K562 (cell line): ENCODE results near the gene SHISA5. TPM values are rescaled to one million over a fixed set of nuclear protein-coding genes. Genes with fewer than 3 reads are reported as not detected.

Experiments used
- ATAC-seq: fragments of 200-7000 bp; cut with Tn5 transposase; 3 replicates; pipeline ENCODE4 v1.9.1; 2020; ENCODE audit warnings: moderate library complexity
- BruUV-seq: library from RNA; stranded (reverse); fragments of 400-500 nt; replicated peaks from 2 replicates; lab custom pipeline; 2021; lab: Mats Ljungman, UMichigan
- CTCF ChIA-PET: fragments of 300-600 bp; formaldehyde crosslinking; extraction: SDS; loops from one replicate; lab custom pipeline; 2021; ENCODE audit warnings: low intra/inter-chr PET ratio; lab: Yijun Ruan, JAX
- POLR2A ChIA-PET: fragments of 300-600, 350-650 bp; sonication (Branson Sonifier 250); formaldehyde crosslinking; extraction: SDS; loops from one replicate; lab custom pipeline; 2021; ENCODE audit warnings: antibody characterized with exemption, inconsistent platforms; lab: Yijun Ruan, JAX
- DNase-seq, 4 experiments: peaks; one replicate each; pipeline versions ENCODE4 v3.0.0 to v3.0.0-alpha.2; 2011 to 2018; ENCODE audit warnings: low spot score in 3 of 4, mixed read lengths in 3 of 4; ENCODE audit errors: extremely low read depth in 1 of 4
- FAIRE-seq: peaks from 2 replicates; lab custom pipeline; 2011; peaks lifted over from hg19 to GRCh38; lab: Jason Lieb, UNC
- H2AFZ ChIP-seq: 2 replicates; pipeline ENCODE4 v1.6.0; 2011; ENCODE audit warnings: low read depth, low read length, control low read depth, inconsistent platforms
- H3K27ac ChIP-seq: fragments of 200-600 bp; 3 replicates; pipeline ENCODE4 v1.8.0; 2011; ENCODE audit warnings: low read depth, mild to moderate bottlenecking, control low read depth, inconsistent platforms, low read length, moderate library complexity, mixed read lengths; ENCODE audit errors: extremely low read depth
- H3K27me3 ChIP-seq, 2 experiments: fragments of 300-600 bp in 1 of 2; 2 replicates in 1 of 2; 3 replicates in 1 of 2; pipeline versions ENCODE4 v1.6.0 to v1.8.0; 2011; ENCODE audit warnings: inconsistent platforms in 2 of 2, low read length in 2 of 2, mild to moderate bottlenecking in 1 of 2, mixed read lengths in 1 of 2, moderate library complexity in 1 of 2; ENCODE audit not compliant: control insufficient read depth in 2 of 2, insufficient read depth in 2 of 2
- H3K36me3 ChIP-seq: fragments of 300-600 bp; 3 replicates; pipeline ENCODE4 v1.8.0; 2011; ENCODE audit warnings: mild to moderate bottlenecking, low read length, inconsistent platforms; ENCODE audit not compliant: control insufficient read depth, insufficient read depth
- H3K4me1 ChIP-seq, 2 experiments: fragments of 200-600 bp in 1 of 2; replicated peaks in 1 of 2; 2 replicates in 1 of 2; 3 replicates in 1 of 2; pipeline versions ENCODE4 v1.5.1 to v1.8.0; 2011; ENCODE audit warnings: inconsistent platforms in 2 of 2, low read length in 2 of 2, mild to moderate bottlenecking in 1 of 2, mixed read lengths in 1 of 2, moderate library complexity in 1 of 2; ENCODE audit not compliant: control insufficient read depth in 2 of 2, insufficient read depth in 2 of 2
- H3K4me2 ChIP-seq: 2 replicates; pipeline ENCODE4 v1.6.1; 2011; ENCODE audit warnings: low read length, control low read depth, inconsistent platforms, mixed read lengths; ENCODE audit not compliant: insufficient read depth
- H3K4me3 ChIP-seq: fragments of 200-600 bp; sonication (generic), shearing (Covaris generic); 2 replicates; pipeline ENCODE4 v1.5.1; 2016; ENCODE audit warnings: control low read depth, inconsistent platforms
- H3K79me2 ChIP-seq: fragments of 200-600 bp; 3 replicates; pipeline ENCODE4 v1.8.0; 2011; ENCODE audit warnings: low read length, inconsistent platforms; ENCODE audit not compliant: control insufficient read depth, insufficient read depth
- H3K9ac ChIP-seq, 2 experiments: 2 replicates each; pipeline versions ENCODE4 v1.6.0 to v1.6.1; 2011; ENCODE audit warnings: low read depth in 2 of 2, low read length in 2 of 2, control low read depth in 1 of 2, inconsistent platforms in 1 of 2, mild to moderate bottlenecking in 1 of 2, mixed read lengths in 1 of 2; ENCODE audit not compliant: insufficient read depth in 1 of 2
- H3K9me1 ChIP-seq: one replicate; pipeline ENCODE4 v1.6.0; 2011; ENCODE audit warnings: inconsistent platforms, mild to moderate bottlenecking, low read length, moderate library complexity; ENCODE audit not compliant: control insufficient read depth, insufficient read depth
- H3K9me3 ChIP-seq: replicated peaks from 2 replicates; pipeline ENCODE4 v1.5.1; 2011; ENCODE audit warnings: low read depth, low read length, inconsistent platforms; ENCODE audit not compliant: control insufficient read depth, insufficient read depth
- H4K20me1 ChIP-seq: replicated peaks from 2 replicates; pipeline ENCODE4 v1.6.1; 2011; ENCODE audit warnings: low read length, inconsistent platforms, mixed read lengths; ENCODE audit not compliant: control insufficient read depth, insufficient read depth
- CBX2 ChIP-seq: fragments of 200-600 bp; sonication (generic); IDR thresholded peaks from one replicate; pipeline ENCODE4 v1.6.1; 2012; ENCODE audit warnings: mild to moderate bottlenecking, low read length, inconsistent platforms; ENCODE audit not compliant: insufficient read depth, poor library complexity, severe bottlenecking
- KLF1 ChIP-seq: fragments of 450-650 bp; IDR thresholded peaks from 2 replicates; pipeline ENCODE4 v1.6.1; 2016; ENCODE audit warnings: missing genetic modification characterization, missing compliant biosample characterization
- RBM25 ChIP-seq: fragments of 200-400 bp; formaldehyde crosslinking; IDR thresholded peaks from 2 replicates; pipeline ENCODE4 v1.6.1; 2018; ENCODE audit warnings: low read length, low read depth, moderate library complexity; ENCODE audit not compliant: severe bottlenecking
- SNRNP70 ChIP-seq: fragments of 200-400 bp; formaldehyde crosslinking; optimal IDR thresholded peaks from 2 replicates; pipeline ENCODE3; 2017; ENCODE audit warnings: low read depth, low read length
- ZNF121 ChIP-seq: sonication (generic); formaldehyde crosslinking; conservative IDR thresholded peaks from 2 replicates; pipeline ENCODE4 v1.8.0; 2022; ENCODE audit warnings: missing genetic modification reagents
- WGBS: fragments of 100-300 bp; shearing (Covaris generic); methylation state at CpG from one replicate; pipeline ENCODE4 v1.1.6; 2016; ENCODE audit warnings: low coverage, mixed read lengths; ENCODE audit not compliant: insufficient coverage; ENCODE audit errors: missing lambda C conversion rate; 5-methylcytosine and 5-hydroxymethylcytosine counted together
- in situ Hi-C: fragments of 300-500 bp; cut with MboI; formaldehyde crosslinking; loops from 4 replicates; pipeline ENCODE4 v1.15.0; 2018; ENCODE audit warnings: inconsistent platforms, mixed read lengths
- intact Hi-C: fragments of 100-400 bp; cut with micrococcal nuclease; formaldehyde crosslinking; loops from 2 replicates; pipeline ENCODE4 v1.14.2; 2022
- polyA plus RNA-seq, 8 experiments: library from polyadenylated mRNA; depleted of rRNA in 4 of 8; stranded (reverse) in 5 of 8; unstranded in 3 of 8; fragments of >200 nt; fragmentation: Nextera tagmentation in 2 of 8; fragmentation: Illumina TruSeq in 1 of 8; extraction: Ambion mirVana in 2 of 8; extraction: Trizol in 1 of 8; gene quantifications; 2 replicates each; pipeline versions ENCODE4 v1.2.1 to v1.2.3, GENCODE V29; 2011 to 2014; ENCODE audit warnings: inconsistent platforms in 1 of 8, missing spikeins in 1 of 8
- total RNA-seq, 7 experiments: library from RNA; depleted of rRNA in 6 of 7; stranded (reverse); fragments of >200 nt in 6 of 7; fragmentation: Illumina TruSeq in 2 of 7; extraction: Trizol in 2 of 7; gene quantifications; 2 replicates each; pipeline versions ENCODE4 v1.2.1 to v1.2.3, GENCODE V29; 2011 to 2021; ENCODE audit warnings: low replicate concordance in 1 of 7
- TF ChIP-seq, protein P1 (sequence below), 2 experiments: fragments of 250-450 bp in 1 of 2; fragments of 450-650 bp in 1 of 2; sonication (Bioruptor Pico) in 1 of 2; IDR thresholded peaks; 2 replicates each; pipeline versions ENCODE4 v1.6.1 to v1.8.0; 2016 to 2021; ENCODE audit warnings: mild to moderate bottlenecking in 2 of 2, moderate library complexity in 2 of 2, missing compliant biosample characterization in 1 of 2, missing genetic modification characterization in 1 of 2
- TF ChIP-seq, protein P2 (sequence below): fragments of 450-650 bp; formaldehyde crosslinking; IDR thresholded peaks from 2 replicates; pipeline ENCODE4 v1.4.0; 2020; ENCODE audit warnings: mild to moderate bottlenecking, moderate library complexity
- TF ChIP-seq, protein P3 (sequence below): sonication (generic); formaldehyde crosslinking; IDR thresholded peaks from 2 replicates; pipeline ENCODE4 v1.8.0; 2023; ENCODE audit warnings: mild to moderate bottlenecking, missing genetic modification reagents
- TF ChIP-seq, protein P4 (sequence below): sonication (generic); formaldehyde crosslinking; IDR thresholded peaks from 2 replicates; pipeline ENCODE4 v1.8.0; 2022; ENCODE audit warnings: mild to moderate bottlenecking, missing genetic modification reagents
- TF ChIP-seq, protein P5 (sequence below): fragments of 250-450 bp; sonication (Bioruptor Pico); IDR thresholded peaks from 2 replicates; pipeline ENCODE4 v1.8.0; 2022; ENCODE audit warnings: inconsistent platforms, mild to moderate bottlenecking, moderate library complexity, borderline replicate concordance
- TF ChIP-seq, protein P6 (sequence below): fragments of 450-650 bp; IDR thresholded peaks from 2 replicates; pipeline ENCODE4 v1.6.1; 2016; ENCODE audit warnings: missing biosample characterization, missing genetic modification characterization

Gene SHISA5
- total and polyA plus RNA-seq, 9 of the 15 experiments (the other 6 are each of a cell fraction or from before 2014, with no cell fraction given): 8.4 to 85.8 (median 56.1) TPM

DNA sequence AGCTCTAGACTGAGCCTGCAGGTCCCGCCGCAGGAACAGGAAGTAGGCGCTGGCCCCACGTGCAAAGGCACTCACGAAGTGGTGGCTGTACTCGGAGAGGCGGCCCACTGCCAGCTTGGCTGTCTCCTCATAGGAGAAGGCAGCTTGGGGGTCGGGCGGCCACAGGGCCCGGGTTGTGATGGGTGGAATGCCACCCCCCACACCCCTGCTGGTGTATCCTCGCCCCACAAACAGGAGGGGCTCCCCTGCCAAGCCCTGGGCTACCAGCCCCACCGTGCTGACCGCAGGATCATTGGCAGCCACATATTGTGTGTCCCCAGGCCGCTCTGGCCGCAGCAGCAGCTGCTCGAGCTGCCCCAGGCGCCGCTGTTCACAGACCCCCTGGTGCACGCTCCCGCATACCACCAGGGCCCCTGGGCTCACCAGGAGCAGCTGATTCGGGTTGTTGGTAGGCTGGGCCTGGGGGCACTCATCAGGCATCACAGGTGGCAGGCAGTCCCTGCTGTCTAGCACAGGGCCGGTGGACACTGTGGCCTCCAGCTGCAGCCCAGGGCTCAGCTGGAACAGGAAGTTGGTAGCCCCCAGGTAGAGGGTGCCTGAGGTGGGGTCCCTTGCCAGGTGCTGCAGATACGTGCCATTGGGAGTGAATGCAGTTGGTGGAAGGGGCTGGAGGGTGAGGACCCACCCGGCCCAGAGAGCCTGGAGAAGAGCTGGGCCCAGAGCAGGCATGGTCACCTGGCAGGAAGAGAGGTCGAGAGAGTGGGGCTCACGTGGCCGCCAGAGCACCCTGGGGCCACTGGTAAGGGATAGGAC, 79.9 kb downstream of the SHISA5 start:
- Histone ChIP-seq H3K36me3 (no peaks in the 10 kb centered on the region), H3K4me3 (no peak overlapping the region), H3K9ac (no peak overlapping the region), H3K9me1 (no peaks in the 10 kb centered on the region), H3K9me3 (no peaks in the 10 kb centered on the region), H3K79me2 (no peaks in the 10 kb centered on the region; the same call in 2 of the 3 replicates), H3K27ac (no peak overlapping the region), H3K4me1 (peaks cover 0 to 34% of the 10 kb centered on the region in 2 experiments; a peak in 2 of 5 replicates), H2AFZ (no peak overlapping the region), H3K27me3 (no peaks in the 10 kb centered on the region), H3K4me2 (no peak overlapping the region), H4K20me1 (no peaks in the 10 kb centered on the region)
- WGBS: 78% methylated on average over 13 of the region's 27 CpGs
- POLR2A ChIA-PET: interaction anchor here (0.9 to 1.4 kb wide), 2 partner anchors 12 to 22 kb away, joined by 3 to 4 read pairs; partner anchors contain the start of gene ATRIP
- intact Hi-C loops: no loop called here
- DNase-seq: no peak
- in situ Hi-C loops: no loop called here
- no TSS peak for BruUV-seq
- ATAC-seq: no peak
- FAIRE-seq: no peak
- CTCF ChIA-PET: no interaction called here
- TF ChIP-seq, protein P1, sequence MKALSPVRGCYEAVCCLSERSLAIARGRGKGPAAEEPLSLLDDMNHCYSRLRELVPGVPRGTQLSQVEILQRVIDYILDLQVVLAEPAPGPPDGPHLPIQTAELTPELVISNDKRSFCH (CRISPR knock-in tag; IDR thresholded peaks at IDR 0.05): no peak
- TF ChIP-seq, protein P1 (tag; IDR thresholded peaks at IDR 0.05): no peak
- TF ChIP-seq, protein P2, sequence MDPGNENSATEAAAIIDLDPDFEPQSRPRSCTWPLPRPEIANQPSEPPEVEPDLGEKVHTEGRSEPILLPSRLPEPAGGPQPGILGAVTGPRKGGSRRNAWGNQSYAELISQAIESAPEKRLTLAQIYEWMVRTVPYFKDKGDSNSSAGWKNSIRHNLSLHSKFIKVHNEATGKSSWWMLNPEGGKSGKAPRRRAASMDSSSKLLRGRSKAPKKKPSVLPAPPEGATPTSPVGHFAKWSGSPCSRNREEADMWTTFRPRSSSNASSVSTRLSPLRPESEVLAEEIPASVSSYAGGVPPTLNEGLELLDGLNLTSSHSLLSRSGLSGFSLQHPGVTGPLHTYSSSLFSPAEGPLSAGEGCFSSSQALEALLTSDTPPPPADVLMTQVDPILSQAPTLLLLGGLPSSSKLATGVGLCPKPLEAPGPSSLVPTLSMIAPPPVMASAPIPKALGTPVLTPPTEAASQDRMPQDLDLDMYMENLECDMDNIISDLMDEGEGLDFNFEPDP (CRISPR knock-in tag): no peak
- TF ChIP-seq, protein P3, sequence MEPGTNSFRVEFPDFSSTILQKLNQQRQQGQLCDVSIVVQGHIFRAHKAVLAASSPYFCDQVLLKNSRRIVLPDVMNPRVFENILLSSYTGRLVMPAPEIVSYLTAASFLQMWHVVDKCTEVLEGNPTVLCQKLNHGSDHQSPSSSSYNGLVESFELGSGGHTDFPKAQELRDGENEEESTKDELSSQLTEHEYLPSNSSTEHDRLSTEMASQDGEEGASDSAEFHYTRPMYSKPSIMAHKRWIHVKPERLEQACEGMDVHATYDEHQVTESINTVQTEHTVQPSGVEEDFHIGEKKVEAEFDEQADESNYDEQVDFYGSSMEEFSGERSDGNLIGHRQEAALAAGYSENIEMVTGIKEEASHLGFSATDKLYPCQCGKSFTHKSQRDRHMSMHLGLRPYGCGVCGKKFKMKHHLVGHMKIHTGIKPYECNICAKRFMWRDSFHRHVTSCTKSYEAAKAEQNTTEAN: no peak
- TF ChIP-seq RBM25: no peak
- TF ChIP-seq, protein P4, sequence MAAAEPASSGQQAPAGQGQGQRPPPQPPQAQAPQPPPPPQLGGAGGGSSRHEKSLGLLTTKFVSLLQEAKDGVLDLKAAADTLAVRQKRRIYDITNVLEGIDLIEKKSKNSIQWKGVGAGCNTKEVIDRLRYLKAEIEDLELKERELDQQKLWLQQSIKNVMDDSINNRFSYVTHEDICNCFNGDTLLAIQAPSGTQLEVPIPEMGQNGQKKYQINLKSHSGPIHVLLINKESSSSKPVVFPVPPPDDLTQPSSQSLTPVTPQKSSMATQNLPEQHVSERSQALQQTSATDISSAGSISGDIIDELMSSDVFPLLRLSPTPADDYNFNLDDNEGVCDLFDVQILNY (CRISPR knock-in tag): no peak
- TF ChIP-seq CBX2: no peak
- TF ChIP-seq ZNF121 (CRISPR knock-in tag): no peak
- TF ChIP-seq KLF1 (tag): no peak
- TF ChIP-seq, protein P5, sequence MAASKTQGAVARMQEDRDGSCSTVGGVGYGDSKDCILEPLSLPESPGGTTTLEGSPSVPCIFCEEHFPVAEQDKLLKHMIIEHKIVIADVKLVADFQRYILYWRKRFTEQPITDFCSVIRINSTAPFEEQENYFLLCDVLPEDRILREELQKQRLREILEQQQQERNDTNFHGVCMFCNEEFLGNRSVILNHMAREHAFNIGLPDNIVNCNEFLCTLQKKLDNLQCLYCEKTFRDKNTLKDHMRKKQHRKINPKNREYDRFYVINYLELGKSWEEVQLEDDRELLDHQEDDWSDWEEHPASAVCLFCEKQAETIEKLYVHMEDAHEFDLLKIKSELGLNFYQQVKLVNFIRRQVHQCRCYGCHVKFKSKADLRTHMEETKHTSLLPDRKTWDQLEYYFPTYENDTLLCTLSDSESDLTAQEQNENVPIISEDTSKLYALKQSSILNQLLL (CRISPR knock-in tag): no peak
- TF ChIP-seq, protein P6, sequence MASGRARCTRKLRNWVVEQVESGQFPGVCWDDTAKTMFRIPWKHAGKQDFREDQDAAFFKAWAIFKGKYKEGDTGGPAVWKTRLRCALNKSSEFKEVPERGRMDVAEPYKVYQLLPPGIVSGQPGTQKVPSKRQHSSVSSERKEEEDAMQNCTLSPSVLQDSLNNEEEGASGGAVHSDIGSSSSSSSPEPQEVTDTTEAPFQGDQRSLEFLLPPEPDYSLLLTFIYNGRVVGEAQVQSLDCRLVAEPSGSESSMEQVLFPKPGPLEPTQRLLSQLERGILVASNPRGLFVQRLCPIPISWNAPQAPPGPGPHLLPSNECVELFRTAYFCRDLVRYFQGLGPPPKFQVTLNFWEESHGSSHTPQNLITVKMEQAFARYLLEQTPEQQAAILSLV (tag): no peak
- TF ChIP-seq SNRNP70: no peak
